ENCODE measurements around the gene RAD51B.

Gene RAD51B

DNA sequence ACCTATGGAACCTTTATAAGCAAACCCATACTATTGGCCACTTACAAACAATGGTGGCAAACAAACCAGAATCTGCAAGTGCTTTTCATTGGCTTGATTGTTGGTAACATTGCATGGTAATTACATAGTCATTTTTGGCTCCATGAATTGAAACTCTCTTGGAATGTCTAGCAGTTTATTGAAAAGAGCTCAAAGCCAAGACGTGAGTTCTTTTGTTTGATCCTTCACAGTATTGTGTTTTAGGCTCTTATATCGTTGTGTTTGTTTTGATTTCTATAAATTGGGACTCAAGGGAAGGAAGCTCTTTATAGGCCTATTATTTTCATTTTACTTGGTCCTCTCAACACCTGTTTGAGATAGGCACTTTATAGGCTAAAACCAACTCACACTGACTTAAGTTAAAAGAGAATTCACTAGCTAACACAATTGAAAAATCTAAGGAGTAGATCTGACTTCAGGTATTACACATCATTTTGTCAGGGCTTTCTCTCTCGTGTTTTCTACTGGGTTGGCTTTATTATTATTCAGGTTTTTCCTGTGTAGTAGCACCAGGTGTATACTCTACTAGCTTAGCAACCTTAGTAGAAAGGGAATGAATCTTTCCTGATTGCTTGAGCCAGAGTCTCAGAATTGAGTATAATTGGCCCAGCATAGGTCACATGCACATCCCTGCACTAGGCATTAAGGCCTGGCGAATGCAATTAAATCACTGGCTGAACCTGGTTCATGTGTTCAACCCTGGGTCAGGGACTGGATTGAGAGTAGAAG lies 341.4 kb downstream of the RAD51B start:
- Histone ChIP-seq H3K27me3 (ENCODE audit: control insufficient read depth in 1 of 2, insufficient read depth in 2 of 2, low read length in 2 of 2) (no peaks in the 10 kb centered on the region), H3K4me3 (ENCODE audit: low read depth in 1 of 2, low read length in 2 of 2) (no peak overlapping the region), H3K36me3 (ENCODE audit: control insufficient read depth in 1 of 2, insufficient read depth in 2 of 2, low read length in 2 of 2) (no peaks in the 10 kb centered on the region), H3K9ac (ENCODE audit: low read depth in 1 of 2, low read length in 2 of 2) (no peak overlapping the region), H3K27ac (ENCODE audit: low read depth, low read length) (no peak overlapping the region), H3K4me1 (ENCODE audit: control insufficient read depth in 1 of 2, insufficient read depth in 2 of 2, low read length in 2 of 2) (peaks cover 17 to 30% of the 10 kb centered on the region in 2 donors), H3K9me3 (ENCODE audit: control insufficient read depth in 1 of 2, low read length in 2 of 2) (no peaks in the 10 kb centered on the region)

DNA sequence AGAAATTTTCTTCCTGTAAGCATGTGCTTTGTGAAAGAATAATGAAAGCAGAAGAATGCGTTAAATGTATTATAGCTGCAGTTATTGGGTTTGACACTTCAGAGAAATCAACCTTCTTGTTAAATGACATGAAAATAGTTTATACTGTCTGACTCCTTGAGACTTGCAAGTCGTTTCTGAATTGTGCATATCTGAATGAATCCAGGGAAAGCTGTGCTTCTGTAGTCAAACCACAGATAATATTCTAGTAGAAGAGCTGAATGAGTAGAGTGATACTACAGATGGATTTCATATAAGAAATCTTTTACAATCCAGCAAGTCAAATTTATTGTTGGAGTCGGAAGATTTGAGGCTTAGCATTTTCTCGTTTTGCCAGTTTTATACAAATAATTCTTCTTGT lies 343.3 kb downstream of the RAD51B start:
- H3K27ac ChIP-seq (ENCODE audit: low read depth, low read length) = no peak overlapping the region
- H3K9ac ChIP-seq (ENCODE audit: low read depth in 1 of 2, low read length in 2 of 2) = no peak overlapping the region
- H3K27me3 ChIP-seq (ENCODE audit: control insufficient read depth in 1 of 2, insufficient read depth in 2 of 2, low read length in 2 of 2) = no peaks in the 10 kb centered on the region

DNA sequence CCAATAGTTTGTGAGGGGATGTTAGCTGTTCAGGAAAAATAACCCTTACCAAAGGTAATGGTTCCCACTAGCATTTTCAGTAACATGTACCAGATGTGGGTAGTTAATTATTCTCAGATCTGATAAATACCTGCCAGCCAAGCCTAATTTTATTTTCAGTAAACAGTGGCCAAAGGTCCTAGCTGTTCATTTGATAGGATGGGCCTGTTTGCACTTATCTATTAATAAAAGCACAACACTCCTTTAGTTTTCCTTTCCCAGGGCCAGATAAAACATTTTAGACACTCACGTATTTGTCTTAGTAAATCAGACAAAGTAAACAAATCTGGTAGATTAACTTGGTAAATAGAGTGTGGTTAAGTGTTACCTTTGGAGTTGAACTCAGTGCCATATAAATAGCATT lies 345.1 kb downstream of the RAD51B start:
- H3K36me3 ChIP-seq (ENCODE audit: control insufficient read depth in 1 of 2, insufficient read depth in 2 of 2, low read length in 2 of 2) = no peaks in the 10 kb centered on the region
- no peak overlapping the region for H3K27ac ChIP-seq (ENCODE audit: low read depth, low read length)
- no peak overlapping the region for H3K4me3 ChIP-seq (ENCODE audit: low read depth in 1 of 2, low read length in 2 of 2)
- no peaks in the 10 kb centered on the region for H3K9me3 ChIP-seq (ENCODE audit: control insufficient read depth in 1 of 2, low read length in 2 of 2)
- no peaks in the 10 kb centered on the region for H3K27me3 ChIP-seq (ENCODE audit: control insufficient read depth in 1 of 2, insufficient read depth in 2 of 2, low read length in 2 of 2)
- peaks cover 27 to 52% of the 10 kb centered on the region in 2 donors for H3K4me1 ChIP-seq (ENCODE audit: control insufficient read depth in 1 of 2, insufficient read depth in 2 of 2, low read length in 2 of 2)
- H3K9ac ChIP-seq (ENCODE audit: low read depth in 1 of 2, low read length in 2 of 2) = no peak overlapping the region

More for the DNA sequence above, 343.3 kb downstream of the RAD51B start:
- Histone ChIP-seq H3K9me3 (ENCODE audit: control insufficient read depth in 1 of 2, low read length in 2 of 2) (no peaks in the 10 kb centered on the region), H3K36me3 (ENCODE audit: control insufficient read depth in 1 of 2, insufficient read depth in 2 of 2, low read length in 2 of 2) (no peaks in the 10 kb centered on the region), H3K4me1 (ENCODE audit: control insufficient read depth in 1 of 2, insufficient read depth in 2 of 2, low read length in 2 of 2) (peaks cover 20 to 43% of the 10 kb centered on the region in 2 donors), H3K4me3 (ENCODE audit: low read depth in 1 of 2, low read length in 2 of 2) (no peak overlapping the region)

DNA sequence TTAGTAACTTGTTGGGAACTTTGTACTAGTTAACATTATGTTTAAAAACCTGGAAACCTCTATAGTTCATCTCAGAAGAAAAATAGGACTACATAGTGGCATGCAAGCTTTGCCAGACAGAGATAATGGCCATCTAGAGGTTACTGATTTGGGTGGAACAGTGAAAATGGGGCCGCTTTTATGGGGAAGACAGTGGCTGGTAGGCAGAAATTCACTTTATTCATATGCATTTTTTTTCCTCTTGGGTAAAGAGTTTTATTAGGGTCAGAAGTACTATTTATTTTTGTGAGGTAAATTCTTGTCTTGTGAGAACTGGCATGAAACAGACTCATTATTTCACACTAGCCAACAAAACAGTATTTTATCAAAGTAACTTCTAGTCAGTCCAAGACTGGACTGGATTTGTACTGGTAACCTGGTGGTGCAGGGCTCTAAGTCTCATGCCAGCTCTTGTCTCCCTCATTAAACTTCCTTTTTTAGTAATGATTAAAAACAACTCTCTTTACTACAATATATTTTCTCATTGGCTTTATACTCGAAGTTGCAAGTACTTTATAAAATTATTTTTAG lies 345.8 kb downstream of the RAD51B start:
- Histone ChIP-seq H3K36me3 (ENCODE audit: control insufficient read depth in 1 of 2, insufficient read depth in 2 of 2, low read length in 2 of 2) (no peaks in the 10 kb centered on the region), H3K9ac (ENCODE audit: low read depth in 1 of 2, low read length in 2 of 2) (peak overlapping the region in 1 of 2 donors; percentile 5), H3K27me3 (ENCODE audit: control insufficient read depth in 1 of 2, insufficient read depth in 2 of 2, low read length in 2 of 2) (no peaks in the 10 kb centered on the region), H3K4me3 (ENCODE audit: low read depth in 1 of 2, low read length in 2 of 2) (peak overlapping the region in 1 of 2 donors; percentile 24), H3K9me3 (ENCODE audit: control insufficient read depth in 1 of 2, low read length in 2 of 2) (no peaks in the 10 kb centered on the region), H3K27ac (ENCODE audit: low read depth, low read length) (peak overlapping the region; percentile 45), H3K4me1 (ENCODE audit: control insufficient read depth in 1 of 2, insufficient read depth in 2 of 2, low read length in 2 of 2) (peaks cover 27 to 57% of the 10 kb centered on the region in 2 donors)

DNA sequence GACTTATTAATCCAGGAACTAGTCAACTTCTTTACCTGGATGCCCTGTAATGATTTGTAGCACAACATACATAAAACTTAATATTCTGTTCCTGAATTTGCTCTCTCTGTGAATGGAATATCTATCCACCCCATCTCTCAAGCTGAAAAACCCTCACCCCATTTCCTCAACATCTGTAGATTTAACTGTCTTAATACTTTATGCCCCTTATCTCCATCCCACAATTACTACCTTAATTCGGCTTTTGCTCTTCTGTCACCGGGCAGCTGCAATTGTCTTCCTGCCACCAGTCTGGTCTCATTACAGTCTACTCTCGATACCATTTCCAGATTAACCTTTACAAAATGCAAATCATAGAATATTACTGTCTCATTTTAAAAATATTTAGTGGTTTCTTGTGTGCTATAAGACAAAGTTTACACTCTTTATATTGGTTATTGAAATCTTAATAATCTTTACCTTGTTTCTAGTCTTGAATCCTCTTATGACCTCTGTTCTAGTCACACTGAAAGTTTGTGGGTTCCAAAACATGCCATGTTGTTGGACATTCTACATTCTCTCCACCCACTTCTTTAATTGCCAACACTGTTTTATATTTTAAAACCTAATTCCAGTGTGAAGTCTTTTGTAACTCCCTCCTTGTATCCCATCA lies 347.3 kb downstream of the RAD51B start:
- Histone ChIP-seq H3K36me3 (ENCODE audit: control insufficient read depth in 1 of 2, insufficient read depth in 2 of 2, low read length in 2 of 2) (no peaks in the 10 kb centered on the region), H3K9ac (ENCODE audit: low read depth in 1 of 2, low read length in 2 of 2) (peak overlapping the region in 1 of 2 donors; percentile 30), H3K4me3 (ENCODE audit: low read depth in 1 of 2, low read length in 2 of 2) (peak overlapping the region; percentile 25 to 33), H3K27me3 (ENCODE audit: control insufficient read depth in 1 of 2, insufficient read depth in 2 of 2, low read length in 2 of 2) (no peaks in the 10 kb centered on the region), H3K4me1 (ENCODE audit: control insufficient read depth in 1 of 2, insufficient read depth in 2 of 2, low read length in 2 of 2) (peaks cover 27 to 67% of the 10 kb centered on the region in 2 donors), H3K9me3 (ENCODE audit: control insufficient read depth in 1 of 2, low read length in 2 of 2) (no peaks in the 10 kb centered on the region), H3K27ac (ENCODE audit: low read depth, low read length) (no peak overlapping the region)

DNA sequence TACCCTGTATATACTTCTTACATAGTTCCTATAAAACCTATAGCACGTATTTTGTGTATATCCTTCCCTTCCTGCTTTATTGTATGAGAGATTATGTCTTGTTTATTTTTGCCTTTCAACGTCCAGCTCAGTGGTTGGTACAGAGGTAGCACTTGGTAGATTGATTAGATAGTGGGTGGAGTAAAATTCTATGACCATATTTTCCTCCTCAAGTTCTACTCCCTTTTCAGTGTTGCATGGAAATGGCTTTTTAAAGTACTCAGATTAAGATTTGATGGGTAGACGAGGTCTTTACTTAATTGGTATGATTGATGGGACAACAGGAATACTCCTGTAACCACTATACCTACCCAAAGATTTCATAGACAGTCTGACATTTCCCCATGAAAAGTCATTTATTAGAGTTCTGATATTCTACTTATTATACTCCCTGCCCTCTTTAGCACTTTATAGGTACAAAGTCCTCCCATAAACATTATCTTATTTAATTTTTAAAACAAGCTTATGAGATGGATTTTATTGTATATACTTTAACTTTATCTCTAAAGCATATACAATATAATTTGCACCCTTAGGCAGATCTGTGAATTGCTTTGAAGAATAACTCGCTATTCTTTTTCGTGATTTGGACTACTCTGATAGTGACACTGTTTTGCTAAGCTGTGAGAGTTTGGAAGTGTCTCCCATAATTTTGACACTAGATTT lies 348.0 kb downstream of the RAD51B start:
- no peaks in the 10 kb centered on the region for H3K9me3 ChIP-seq (ENCODE audit: control insufficient read depth in 1 of 2, low read length in 2 of 2)
- no peak overlapping the region for H3K9ac ChIP-seq (ENCODE audit: low read depth in 1 of 2, low read length in 2 of 2)
- H3K27me3 ChIP-seq (ENCODE audit: control insufficient read depth in 1 of 2, insufficient read depth in 2 of 2, low read length in 2 of 2) = no peaks in the 10 kb centered on the region
- peaks cover 32 to 74% of the 10 kb centered on the region in 2 donors for H3K4me1 ChIP-seq (ENCODE audit: control insufficient read depth in 1 of 2, insufficient read depth in 2 of 2, low read length in 2 of 2)
- no peaks in the 10 kb centered on the region for H3K36me3 ChIP-seq (ENCODE audit: control insufficient read depth in 1 of 2, insufficient read depth in 2 of 2, low read length in 2 of 2)
- no peak overlapping the region for H3K27ac ChIP-seq (ENCODE audit: low read depth, low read length)
- peak overlapping the region in 1 of 2 donors; percentile 25 for H3K4me3 ChIP-seq (ENCODE audit: low read depth in 1 of 2, low read length in 2 of 2)

DNA sequence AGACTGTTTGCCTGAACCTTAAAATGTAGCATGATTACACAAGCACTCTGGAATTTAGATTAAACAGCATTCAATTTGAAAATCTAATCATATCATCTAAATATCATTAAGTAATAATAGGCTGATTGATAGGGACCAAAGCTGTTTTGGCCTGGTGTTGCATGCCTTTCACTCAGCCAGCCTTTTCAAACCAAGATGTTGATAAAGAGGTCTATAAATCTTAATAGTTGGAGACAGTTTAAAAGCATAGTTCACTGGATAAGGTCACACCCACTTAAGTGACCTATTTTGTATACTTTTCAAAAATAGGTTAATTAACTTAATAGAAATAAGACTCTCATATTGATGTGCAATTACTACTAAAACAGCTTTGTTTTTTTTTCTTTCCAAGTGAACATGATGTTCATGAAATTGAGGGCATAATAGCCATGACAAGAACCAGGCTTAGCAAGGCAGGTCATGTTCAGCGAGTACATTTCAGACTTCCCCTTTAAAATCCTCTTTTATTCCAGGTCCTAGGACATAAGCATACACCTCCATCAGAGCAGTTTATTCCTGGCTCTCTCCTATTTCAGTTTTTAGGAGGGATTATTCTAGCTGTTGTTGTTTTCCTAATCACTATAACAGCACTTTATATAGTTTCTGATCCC lies 349.0 kb downstream of the RAD51B start:
- Histone ChIP-seq H3K27ac (ENCODE audit: low read depth, low read length) (no peak overlapping the region), H3K4me3 (ENCODE audit: low read depth in 1 of 2, low read length in 2 of 2) (no peak overlapping the region), H3K4me1 (ENCODE audit: control insufficient read depth in 1 of 2, insufficient read depth in 2 of 2, low read length in 2 of 2) (peaks cover 32 to 76% of the 10 kb centered on the region in 2 donors), H3K36me3 (ENCODE audit: control insufficient read depth in 1 of 2, insufficient read depth in 2 of 2, low read length in 2 of 2) (no peaks in the 10 kb centered on the region), H3K9ac (ENCODE audit: low read depth in 1 of 2, low read length in 2 of 2) (no peak overlapping the region), H3K9me3 (ENCODE audit: control insufficient read depth in 1 of 2, low read length in 2 of 2) (no peaks in the 10 kb centered on the region), H3K27me3 (ENCODE audit: control insufficient read depth in 1 of 2, insufficient read depth in 2 of 2, low read length in 2 of 2) (no peaks in the 10 kb centered on the region)

DNA sequence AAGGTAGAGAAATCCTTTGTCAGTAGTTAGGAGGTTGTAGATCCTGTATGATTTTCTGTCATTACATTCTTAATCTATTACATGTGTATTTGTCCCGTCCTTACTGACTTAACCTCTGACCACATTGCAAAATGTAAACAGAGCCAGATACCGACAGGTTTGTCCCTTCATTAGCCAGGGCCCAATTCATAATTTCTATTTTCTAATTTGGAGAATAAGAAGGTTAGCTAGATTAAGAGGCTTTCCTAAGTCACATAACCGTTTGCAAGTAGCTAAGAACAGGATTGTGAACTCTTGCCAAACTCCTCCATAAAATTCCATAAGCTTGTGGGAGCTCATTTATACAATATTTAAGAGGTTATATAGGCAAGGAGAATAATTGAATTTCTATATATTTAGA lies 352.6 kb downstream of the RAD51B start:
- Histone ChIP-seq H3K9ac (ENCODE audit: low read depth in 1 of 2, low read length in 2 of 2) (no peak overlapping the region), H3K36me3 (ENCODE audit: control insufficient read depth in 1 of 2, insufficient read depth in 2 of 2, low read length in 2 of 2) (no peaks in the 10 kb centered on the region), H3K9me3 (ENCODE audit: control insufficient read depth in 1 of 2, low read length in 2 of 2) (no peaks in the 10 kb centered on the region), H3K4me3 (ENCODE audit: low read depth in 1 of 2, low read length in 2 of 2) (no peak overlapping the region), H3K4me1 (ENCODE audit: control insufficient read depth in 1 of 2, insufficient read depth in 2 of 2, low read length in 2 of 2) (peaks cover 23 to 59% of the 10 kb centered on the region in 2 donors), H3K27me3 (ENCODE audit: control insufficient read depth in 1 of 2, insufficient read depth in 2 of 2, low read length in 2 of 2) (no peaks in the 10 kb centered on the region), H3K27ac (ENCODE audit: low read depth, low read length) (peak overlapping the region; percentile 6)

DNA sequence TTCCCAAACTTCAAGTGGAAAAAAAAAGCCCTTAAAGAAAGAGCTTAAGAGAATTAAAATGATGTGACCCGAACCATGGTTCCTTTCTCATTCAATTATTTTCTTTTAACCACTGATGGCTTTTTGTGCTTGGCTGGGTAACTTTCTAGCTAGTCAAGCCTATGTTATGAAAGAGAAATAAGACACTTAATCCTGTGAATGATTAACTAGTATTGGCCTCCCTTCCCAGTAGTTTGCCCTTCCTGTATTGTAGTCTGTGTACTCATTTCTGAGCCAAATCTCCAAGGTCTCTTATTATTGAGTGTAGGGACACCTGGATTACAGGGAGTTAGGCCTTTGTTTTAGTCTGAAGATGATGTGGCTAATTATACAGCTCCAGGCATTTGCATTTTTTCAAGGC lies 353.0 kb downstream of the RAD51B start:
- no peaks in the 10 kb centered on the region for H3K9me3 ChIP-seq (ENCODE audit: control insufficient read depth in 1 of 2, low read length in 2 of 2)
- H3K4me1 ChIP-seq (ENCODE audit: control insufficient read depth in 1 of 2, insufficient read depth in 2 of 2, low read length in 2 of 2) = peaks cover 22 to 56% of the 10 kb centered on the region in 2 donors
- no peak overlapping the region for H3K27ac ChIP-seq (ENCODE audit: low read depth, low read length)
- H3K27me3 ChIP-seq (ENCODE audit: control insufficient read depth in 1 of 2, insufficient read depth in 2 of 2, low read length in 2 of 2) = no peaks in the 10 kb centered on the region
- H3K4me3 ChIP-seq (ENCODE audit: low read depth in 1 of 2, low read length in 2 of 2) = no peak overlapping the region
- no peaks in the 10 kb centered on the region for H3K36me3 ChIP-seq (ENCODE audit: control insufficient read depth in 1 of 2, insufficient read depth in 2 of 2, low read length in 2 of 2)
- no peak overlapping the region for H3K9ac ChIP-seq (ENCODE audit: low read depth in 1 of 2, low read length in 2 of 2)
